DND-41 (cell line): ENCODE results near the gene FRY.

ENCODE experiments used
- ATAC-seq: fragments of 200-7000 bp; cut with Tn5 transposase; 3 replicates; pipeline ENCODE4 v1.9.1; 2021; ENCODE audit warnings: low read depth; ENCODE audit not compliant: insufficient read depth
- DNase-seq: peaks from one replicate; pipeline ENCODE4 v3.0.0-alpha.2; 2020
- H2AFZ ChIP-seq: 2 replicates; pipeline ENCODE4 v1.6.0; 2012; ENCODE audit warnings: low read depth, low read length
- H3K27ac ChIP-seq: 2 replicates; pipeline ENCODE4 v1.5.1; 2012; ENCODE audit warnings: low read length, inconsistent platforms
- H3K27me3 ChIP-seq: fragments of 200-600 bp; sonication (generic); 2 replicates; pipeline ENCODE4 v1.6.0; 2012; ENCODE audit warnings: low read length, mild to moderate bottlenecking, inconsistent platforms; ENCODE audit not compliant: insufficient read depth, poor library complexity
- H3K36me3 ChIP-seq: 2 replicates; pipeline ENCODE4 v1.5.1; 2012; ENCODE audit warnings: low read length, inconsistent platforms; ENCODE audit not compliant: insufficient read depth
- H3K4me1 ChIP-seq: 2 replicates; pipeline ENCODE4 v1.5.1; 2012; ENCODE audit warnings: mild to moderate bottlenecking, low read length; ENCODE audit not compliant: insufficient read depth
- H3K4me2 ChIP-seq: 2 replicates; pipeline ENCODE4 v1.6.0; 2012; ENCODE audit warnings: mild to moderate bottlenecking, moderate library complexity, low read length, inconsistent platforms; ENCODE audit not compliant: insufficient read depth
- H3K4me3 ChIP-seq, 2 experiments: fragments of 200-600 bp in 1 of 2; shearing (Covaris generic) in 1 of 2; 2 replicates each; pipeline ENCODE4 v1.5.1; 2012 to 2016; ENCODE audit warnings: inconsistent platforms in 2 of 2, low read length in 2 of 2, mild to moderate bottlenecking in 2 of 2, low read depth in 1 of 2, moderate library complexity in 1 of 2
- H3K79me2 ChIP-seq: 2 replicates; pipeline ENCODE4 v1.6.0; 2012; ENCODE audit warnings: low read length, inconsistent platforms; ENCODE audit not compliant: insufficient read depth
- H3K9ac ChIP-seq: 2 replicates; pipeline ENCODE4 v1.6.0; 2012; ENCODE audit warnings: low read depth, mild to moderate bottlenecking, inconsistent platforms, low read length, moderate library complexity
- H3K9me3 ChIP-seq: 2 replicates; pipeline ENCODE4 v1.5.1; 2012; ENCODE audit warnings: low read length, moderate library complexity, mild to moderate bottlenecking, inconsistent platforms; ENCODE audit not compliant: insufficient read depth, severe bottlenecking
- H4K20me1 ChIP-seq: 2 replicates; pipeline ENCODE4 v1.6.0; 2012; ENCODE audit warnings: low read length; ENCODE audit not compliant: insufficient read depth
- EZH2 ChIP-seq: IDR thresholded peaks from 3 replicates; pipeline ENCODE4 v1.6.1; 2012; ENCODE audit warnings: borderline replicate concordance, low read depth, mild to moderate bottlenecking, moderate library complexity, low read length, inconsistent platforms; ENCODE audit not compliant: severe bottlenecking
- TF ChIP-seq, protein P1 (sequence below): IDR thresholded peaks from 2 replicates; pipeline ENCODE4 v1.5.1; 2012; ENCODE audit warnings: borderline replicate concordance, low read length, moderate library complexity, mild to moderate bottlenecking; ENCODE audit not compliant: poor library complexity, severe bottlenecking; ENCODE audit errors: extremely low read depth

The FRY gene

DNA sequence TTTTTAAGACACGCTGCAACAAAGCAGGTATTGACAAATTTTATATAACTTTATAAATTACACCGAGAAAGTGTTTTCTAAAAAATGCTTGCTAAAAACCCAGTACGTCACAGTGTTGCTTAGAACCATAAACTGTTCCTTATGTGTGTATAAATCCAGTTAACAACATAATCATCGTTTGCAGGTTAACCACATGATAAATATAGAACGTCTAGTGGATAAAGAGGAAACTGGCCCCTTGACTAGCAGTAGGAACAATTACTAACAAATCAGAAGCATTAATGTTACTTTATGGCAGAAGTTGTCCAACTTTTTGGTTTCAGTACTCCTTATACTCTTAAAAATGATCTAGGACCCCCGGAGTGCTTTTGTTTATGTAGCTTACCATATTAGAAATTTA lies 284.9 kb downstream of the FRY start:
- H3K36me3 ChIP-seq: peaks cover 32% of the 10 kb centered on the region
- DNase-seq (no peak), ATAC-seq (no peak)
- no peaks in the 10 kb centered on the region for H3K9me3 ChIP-seq
- no peaks in the 10 kb centered on the region for H3K27me3 ChIP-seq
- peak overlapping the region; percentile 100 for H2AFZ ChIP-seq
- peak overlapping the region; percentile 91 for H3K4me2 ChIP-seq
- H3K79me2 ChIP-seq: peaks cover 57% of the 10 kb centered on the region
- H3K9ac ChIP-seq: peak overlapping the region; percentile 100
- TF ChIP-seq EZH2: no peak
- H4K20me1 ChIP-seq: no peaks in the 10 kb centered on the region
- H3K4me1 ChIP-seq: peaks cover 49% of the 10 kb centered on the region
- peak overlapping the region; percentile 100 for H3K27ac ChIP-seq
- peak overlapping the region; percentile 81 to 85 for H3K4me3 ChIP-seq

DNA sequence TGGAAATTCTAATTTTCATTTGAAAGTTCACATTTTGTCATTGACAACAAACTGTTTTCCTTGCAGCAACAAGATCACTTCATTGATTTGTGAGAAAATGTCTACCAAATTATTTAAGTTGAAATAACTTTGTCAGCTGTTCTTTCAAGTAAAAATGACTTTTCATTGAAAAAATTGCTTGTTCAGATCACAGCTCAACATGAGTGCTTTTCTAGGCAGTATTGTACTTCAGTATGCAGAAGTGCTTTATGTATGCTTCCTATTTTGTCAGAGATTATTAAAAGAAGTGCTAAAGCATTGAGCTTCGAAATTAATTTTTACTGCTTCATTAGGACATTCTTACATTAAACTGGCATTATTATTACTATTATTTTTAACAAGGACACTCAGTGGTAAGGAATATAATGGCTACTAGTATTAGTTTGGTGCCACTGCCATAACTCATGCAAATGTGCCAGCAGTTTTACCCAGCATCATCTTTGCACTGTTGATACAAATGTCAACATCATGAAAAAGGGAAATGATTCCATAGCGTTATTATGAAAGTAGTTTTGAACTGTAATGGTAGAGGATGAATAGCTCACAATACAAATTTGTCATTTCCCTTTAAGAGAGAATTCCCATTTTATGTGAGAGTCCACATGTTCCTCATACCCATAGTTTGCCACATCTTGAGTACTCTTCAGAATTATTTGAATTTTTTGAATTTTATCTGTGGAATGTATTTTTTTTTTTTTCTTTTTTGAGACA lies 286.3 kb downstream of the FRY start:
- Histone ChIP-seq H3K27me3 (no peaks in the 10 kb centered on the region), H3K9me3 (no peaks in the 10 kb centered on the region), H3K4me3 (no peak overlapping the region), H4K20me1 (no peaks in the 10 kb centered on the region), H3K27ac (no peak overlapping the region), H2AFZ (no peak overlapping the region), H3K4me1 (peaks cover 49% of the 10 kb centered on the region), H3K4me2 (peak overlapping the region; percentile 91), H3K79me2 (peaks cover 67% of the 10 kb centered on the region), H3K36me3 (peaks cover 44% of the 10 kb centered on the region), H3K9ac (no peak overlapping the region)
- ATAC-seq (no peak), DNase-seq (no peak)
- TF ChIP-seq, protein P1, sequence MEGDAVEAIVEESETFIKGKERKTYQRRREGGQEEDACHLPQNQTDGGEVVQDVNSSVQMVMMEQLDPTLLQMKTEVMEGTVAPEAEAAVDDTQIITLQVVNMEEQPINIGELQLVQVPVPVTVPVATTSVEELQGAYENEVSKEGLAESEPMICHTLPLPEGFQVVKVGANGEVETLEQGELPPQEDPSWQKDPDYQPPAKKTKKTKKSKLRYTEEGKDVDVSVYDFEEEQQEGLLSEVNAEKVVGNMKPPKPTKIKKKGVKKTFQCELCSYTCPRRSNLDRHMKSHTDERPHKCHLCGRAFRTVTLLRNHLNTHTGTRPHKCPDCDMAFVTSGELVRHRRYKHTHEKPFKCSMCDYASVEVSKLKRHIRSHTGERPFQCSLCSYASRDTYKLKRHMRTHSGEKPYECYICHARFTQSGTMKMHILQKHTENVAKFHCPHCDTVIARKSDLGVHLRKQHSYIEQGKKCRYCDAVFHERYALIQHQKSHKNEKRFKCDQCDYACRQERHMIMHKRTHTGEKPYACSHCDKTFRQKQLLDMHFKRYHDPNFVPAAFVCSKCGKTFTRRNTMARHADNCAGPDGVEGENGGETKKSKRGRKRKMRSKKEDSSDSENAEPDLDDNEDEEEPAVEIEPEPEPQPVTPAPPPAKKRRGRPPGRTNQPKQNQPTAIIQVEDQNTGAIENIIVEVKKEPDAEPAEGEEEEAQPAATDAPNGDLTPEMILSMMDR: no peak
- TF ChIP-seq EZH2: no peak

DNA sequence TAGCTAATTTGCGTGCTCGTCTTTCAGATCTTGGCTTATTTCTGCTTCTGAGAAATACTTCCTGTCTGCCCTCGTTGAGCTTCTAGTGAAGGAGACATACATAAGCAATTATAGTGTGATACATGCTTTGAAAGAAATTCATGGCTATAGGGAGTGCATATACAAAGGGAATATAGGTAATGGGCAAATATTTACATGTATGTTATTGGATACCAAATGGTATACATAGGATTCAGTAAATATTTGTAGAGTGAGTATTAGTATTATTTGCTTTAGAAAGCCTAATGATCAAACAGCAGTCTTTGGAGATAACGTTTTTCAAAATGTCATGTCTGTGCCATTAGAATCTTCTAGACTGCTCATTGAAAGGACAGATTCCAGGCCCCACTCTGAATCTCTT lies 289.0 kb downstream of the FRY start:
- Histone ChIP-seq H3K4me1 (peaks cover 36% of the 10 kb centered on the region), H3K4me3 (no peak overlapping the region), H3K9ac (no peak overlapping the region), H4K20me1 (no peaks in the 10 kb centered on the region), H3K36me3 (peaks cover 55% of the 10 kb centered on the region), H3K27me3 (no peaks in the 10 kb centered on the region), H3K27ac (no peak overlapping the region), H2AFZ (no peak overlapping the region), H3K79me2 (peaks cover 73% of the 10 kb centered on the region), H3K4me2 (no peak overlapping the region), H3K9me3 (no peaks in the 10 kb centered on the region)
- no peak for ATAC-seq
- no peak for TF ChIP-seq EZH2
- TF ChIP-seq, protein P1: no peak
- no peak for DNase-seq

DNA sequence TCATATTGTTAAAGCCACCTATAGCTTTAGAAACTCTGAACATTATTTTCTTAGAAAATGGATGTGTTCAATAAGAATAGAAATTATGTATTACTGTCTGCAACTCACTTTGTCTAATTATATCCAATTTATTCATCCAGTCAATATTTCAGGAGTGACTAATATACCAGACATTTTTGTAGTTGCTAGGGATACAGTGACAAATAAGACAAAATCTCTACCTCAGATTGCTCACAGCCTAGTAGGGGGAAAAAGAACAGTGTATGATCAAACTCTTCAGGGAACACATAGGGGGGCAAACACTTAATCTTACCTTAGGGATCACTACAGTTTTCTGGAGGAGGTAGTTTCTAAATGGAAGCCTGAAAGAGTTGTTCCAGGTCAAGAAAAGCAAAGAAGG lies 292.3 kb downstream of the FRY start:
- no peak for ATAC-seq
- DNase-seq: no peak
- no peak overlapping the region for H2AFZ ChIP-seq

More for the DNA sequence above, 292.3 kb downstream of the FRY start:
- peaks cover 46% of the 10 kb centered on the region for H3K79me2 ChIP-seq
- peaks cover 70% of the 10 kb centered on the region for H3K36me3 ChIP-seq
- no peak overlapping the region for H3K4me3 ChIP-seq
- H3K9ac ChIP-seq: no peak overlapping the region
- peaks cover 10% of the 10 kb centered on the region for H3K4me1 ChIP-seq
- no peaks in the 10 kb centered on the region for H3K27me3 ChIP-seq
- H3K4me2 ChIP-seq: no peak overlapping the region
- no peak overlapping the region for H3K27ac ChIP-seq
- TF ChIP-seq, protein P1: no peak
- TF ChIP-seq EZH2: no peak
- H3K9me3 ChIP-seq: no peaks in the 10 kb centered on the region
- H4K20me1 ChIP-seq: no peaks in the 10 kb centered on the region
